Natural killer cell treated with Interleukin-12 subunit alpha and Interleukin-12 subunit beta and Interleukin-15 and Interleukin-18, amount 100 ng/mL, for 72 hours (primary cell): Measurements from ENCODE around the gene PAPPA. TPM values are rescaled to one million over a fixed set of nuclear protein-coding genes. Genes with fewer than 3 reads are reported as not detected.

ENCODE experiments used
- ATAC-seq, 2 donors: fragments of 150-1000 bp; cut with Tn5 transposase in 1 of 2; sonication (Bioruptor Pico), chemical (Tn5 transposase) in 1 of 2; 2 replicates each; pipeline ENCODE4 v1.10.0; 2021
- DNase-seq: peaks from one replicate; pipeline ENCODE4 v3.0.0; 2022; ENCODE audit warnings: low spot score
- H3K27ac Mint-ChIP-seq, 2 donors: 1 replicate in 1 of 2; 2 replicates in 1 of 2; pipeline ENCODE4 v1.8.0; 2022; ENCODE audit warnings: mixed read lengths in 2 of 2, mild to moderate bottlenecking in 1 of 2, moderate library complexity in 1 of 2
- H3K27me3 Mint-ChIP-seq, 2 donors: 1 replicate in 1 of 2; 2 replicates in 1 of 2; pipeline ENCODE4 v1.8.0; 2022; ENCODE audit warnings: mixed read lengths in 2 of 2
- H3K36me3 Mint-ChIP-seq: one replicate; pipeline ENCODE4 v1.8.0; 2022; ENCODE audit warnings: mixed read lengths
- H3K4me1 Mint-ChIP-seq, 2 donors: 1 replicate in 1 of 2; 2 replicates in 1 of 2; pipeline ENCODE4 v1.8.0; 2022; ENCODE audit warnings: low read depth in 2 of 2, mixed read lengths in 2 of 2, mild to moderate bottlenecking in 1 of 2
- H3K4me3 Mint-ChIP-seq: one replicate; pipeline ENCODE4 v1.8.0; 2022; ENCODE audit warnings: mixed read lengths
- H3K9me3 Mint-ChIP-seq: 2 replicates; pipeline ENCODE4 v1.8.0; 2022; ENCODE audit warnings: mixed read lengths
- total RNA-seq, 2 donors: library from RNA; stranded (reverse); gene quantifications; one replicate each; pipeline ENCODE4 v1.2.3, GENCODE V29; 2022

The PAPPA gene
- total RNA-seq, 2 donors from 2014 or later = not detected

DNA sequence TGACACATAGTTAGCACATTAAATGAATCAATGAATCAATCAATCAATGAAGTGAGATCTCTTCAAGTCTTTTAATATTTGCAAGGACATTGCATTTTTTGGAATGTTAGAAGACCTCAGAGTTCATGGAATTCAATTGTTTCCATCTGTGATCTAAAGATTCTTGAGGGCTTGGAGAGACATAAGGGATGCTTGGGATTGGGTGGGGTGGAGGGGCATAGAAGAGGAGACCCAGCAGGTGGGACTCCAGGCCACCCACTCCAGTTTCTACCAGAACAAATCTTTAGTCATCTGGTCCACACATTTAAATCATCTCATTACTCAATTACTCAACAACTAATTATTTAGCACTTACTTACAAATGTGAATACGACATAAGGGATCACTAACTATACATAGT is 282.5 kb downstream of the PAPPA start:
- H3K27me3 Mint-ChIP-seq = no peaks in the 10 kb centered on the region
- H3K9me3 Mint-ChIP-seq = peaks cover 11% of the 10 kb centered on the region
- no peak overlapping the region for H3K27ac Mint-ChIP-seq
- ATAC-seq (no peak), DNase-seq (no peak)
- H3K4me1 Mint-ChIP-seq = no peaks in the 10 kb centered on the region
- no peak overlapping the region for H3K4me3 Mint-ChIP-seq
- H3K36me3 Mint-ChIP-seq = peaks cover 15% of the 10 kb centered on the region

DNA sequence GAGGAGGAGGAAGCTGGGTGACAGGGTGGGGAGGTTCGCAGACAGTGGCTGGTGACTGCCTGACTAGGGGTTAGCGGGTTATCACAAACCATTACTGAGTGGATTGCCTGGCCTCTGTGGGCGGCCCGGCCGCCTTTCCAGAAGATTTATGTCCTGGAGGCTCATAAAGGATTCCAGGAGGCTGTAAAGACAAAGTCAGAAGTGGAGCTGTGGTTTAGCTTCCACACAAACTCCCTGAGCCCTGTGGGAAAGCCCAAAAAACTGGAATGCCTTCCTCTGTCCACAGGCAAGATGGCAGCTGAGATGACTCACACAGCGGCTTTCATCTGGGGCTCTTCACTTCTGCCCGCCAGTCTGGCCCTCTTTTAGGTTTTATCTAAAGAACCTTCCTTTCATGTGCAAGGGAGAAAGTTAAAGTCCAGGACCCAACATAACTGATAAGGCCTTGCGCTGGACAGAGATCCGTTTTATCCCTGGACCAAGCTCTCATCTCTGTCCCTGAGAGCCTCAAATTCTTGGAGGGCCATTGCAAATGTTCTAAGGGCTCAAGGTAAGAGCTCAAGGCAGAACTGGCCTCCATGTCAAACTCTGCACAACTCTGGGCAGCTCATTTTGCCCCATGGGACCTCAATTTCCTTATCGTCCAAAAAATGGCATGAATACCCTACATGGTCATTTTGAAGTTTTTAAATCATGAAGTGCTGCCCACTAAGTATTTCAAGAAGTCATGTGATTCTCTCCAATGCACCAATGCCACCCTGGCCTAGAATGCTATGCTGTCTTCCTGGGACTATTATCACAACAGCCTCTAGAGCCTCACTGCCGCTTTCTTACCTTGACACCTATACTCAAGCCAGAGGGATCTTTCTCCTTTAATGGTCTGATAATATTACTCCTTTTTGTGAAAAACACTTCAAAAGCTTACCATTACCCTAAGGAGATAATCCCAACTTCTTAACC is 284.1 kb downstream of the PAPPA start:
- DNase-seq (no peak), ATAC-seq (no peak)
- H3K27me3 Mint-ChIP-seq = no peaks in the 10 kb centered on the region
- no peak overlapping the region for H3K4me3 Mint-ChIP-seq
- peaks cover 15% of the 10 kb centered on the region for H3K36me3 Mint-ChIP-seq
- H3K4me1 Mint-ChIP-seq = no peaks in the 10 kb centered on the region
- H3K9me3 Mint-ChIP-seq = peaks cover 9% of the 10 kb centered on the region
- H3K27ac Mint-ChIP-seq = no peak overlapping the region

DNA sequence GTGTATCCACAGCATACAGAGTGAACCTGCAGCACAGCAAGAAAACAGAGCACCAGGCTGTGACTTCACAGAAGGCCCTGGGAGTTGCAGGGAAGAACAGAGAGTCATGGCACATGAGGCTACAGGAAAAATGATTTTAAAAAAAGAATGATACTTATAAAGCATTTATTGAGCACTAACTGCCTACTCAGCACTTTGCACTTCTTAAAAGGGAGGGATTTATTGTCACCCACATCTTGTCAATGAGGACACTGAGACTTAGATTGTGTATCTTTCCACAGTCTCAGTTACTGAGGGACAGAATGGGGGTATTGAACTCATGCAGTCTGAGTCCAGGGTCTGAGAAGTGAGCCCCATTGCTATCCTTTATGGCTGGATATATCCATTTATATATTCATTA is 288.9 kb downstream of the PAPPA start:
- peaks cover 15% of the 10 kb centered on the region for H3K36me3 Mint-ChIP-seq
- H3K4me1 Mint-ChIP-seq = no peaks in the 10 kb centered on the region
- H3K27ac Mint-ChIP-seq = no peak overlapping the region
- H3K4me3 Mint-ChIP-seq = no peak overlapping the region
- ATAC-seq (no peak), DNase-seq (no peak)
- H3K27me3 Mint-ChIP-seq = no peaks in the 10 kb centered on the region
- H3K9me3 Mint-ChIP-seq = peaks cover 9% of the 10 kb centered on the region

GRCh38 chr9:116447934-116448333 is 294.3 kb downstream of the PAPPA start:
- H3K27me3 Mint-ChIP-seq = no peaks in the 10 kb centered on the region
- no peaks in the 10 kb centered on the region for H3K4me1 Mint-ChIP-seq
- ATAC-seq (no peak), DNase-seq (no peak)
- no peaks in the 10 kb centered on the region for H3K36me3 Mint-ChIP-seq
- no peak overlapping the region for H3K4me3 Mint-ChIP-seq
- H3K9me3 Mint-ChIP-seq = no peaks in the 10 kb centered on the region
- H3K27ac Mint-ChIP-seq = no peak overlapping the region

DNA sequence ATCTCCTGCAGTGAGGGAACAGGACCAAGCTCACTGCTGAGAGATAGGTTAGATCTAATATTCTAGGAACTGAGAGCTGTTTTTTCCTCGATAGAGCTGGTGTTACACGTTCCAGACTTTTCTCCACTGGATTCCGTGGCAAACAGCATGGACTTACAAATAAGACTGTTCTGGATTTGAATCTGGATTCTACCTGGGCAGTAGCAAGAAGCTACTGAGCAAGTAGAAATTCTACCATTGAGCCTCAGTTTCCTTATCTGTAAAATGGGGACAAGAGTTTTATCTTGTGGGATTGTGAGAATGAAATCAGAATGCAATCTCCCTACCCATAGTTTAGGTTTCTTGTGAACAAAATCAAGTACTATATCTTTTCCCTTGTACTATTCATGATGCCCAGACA is 294.8 kb downstream of the PAPPA start:
- H3K4me1 Mint-ChIP-seq = no peaks in the 10 kb centered on the region
- no peak overlapping the region for H3K4me3 Mint-ChIP-seq
- no peaks in the 10 kb centered on the region for H3K36me3 Mint-ChIP-seq
- ATAC-seq (no peak), DNase-seq (no peak)
- H3K27ac Mint-ChIP-seq = no peak overlapping the region
- H3K27me3 Mint-ChIP-seq = no peaks in the 10 kb centered on the region
- no peaks in the 10 kb centered on the region for H3K9me3 Mint-ChIP-seq

GRCh38 chr9:116449949-116450348 is 296.4 kb downstream of the PAPPA start:
- Mint-ChIP-seq H3K36me3 (no peaks in the 10 kb centered on the region), H3K27me3 (no peaks in the 10 kb centered on the region), H3K9me3 (no peaks in the 10 kb centered on the region), H3K27ac (no peak overlapping the region), H3K4me1 (no peaks in the 10 kb centered on the region), H3K4me3 (no peak overlapping the region)
- DNase-seq = no peak
- no peak for ATAC-seq

- no peaks in the 10 kb centered on the region for H3K36me3 Mint-ChIP-seq
- DNase-seq (no peak), ATAC-seq (no peak)
- H3K4me3 Mint-ChIP-seq = no peak overlapping the region
- H3K27ac Mint-ChIP-seq = no peak overlapping the region
- H3K27me3 Mint-ChIP-seq = no peaks in the 10 kb centered on the region
- H3K9me3 Mint-ChIP-seq = no peaks in the 10 kb centered on the region
- H3K4me1 Mint-ChIP-seq = no peaks in the 10 kb centered on the region
These were observed 297.0 kb downstream of the PAPPA start for GRCh38 chr9:116450378-116451139.

GRCh38 chr9:116451500-116452115 is 298.0 kb downstream of the PAPPA start:
- DNase-seq (no peak), ATAC-seq (no peak)
- H3K27me3 Mint-ChIP-seq = no peaks in the 10 kb centered on the region
- H3K4me1 Mint-ChIP-seq = no peaks in the 10 kb centered on the region
- H3K36me3 Mint-ChIP-seq = peaks cover 9% of the 10 kb centered on the region
- H3K9me3 Mint-ChIP-seq = peaks cover 2% of the 10 kb centered on the region
- no peak overlapping the region for H3K27ac Mint-ChIP-seq
- H3K4me3 Mint-ChIP-seq = no peak overlapping the region
